Renal cortical epithelial cell (primary cell): ENCODE results near the gene PXDC1. TPM values are rescaled to one million over a fixed set of nuclear protein-coding genes. Genes with fewer than 3 reads are reported as not detected.

Experiments
- DNase-seq: peaks from one replicate; pipeline ENCODE4 v3.0.0-alpha.2; 2011; ENCODE audit warnings: low read depth
- total RNA-seq: library from RNA; depleted of rRNA; stranded (reverse); fragments of >200 nt; gene quantifications from 2 replicates; pipeline ENCODE4 v1.2.3, GENCODE V29; 2014

Gene PXDC1
- total RNA-seq, 1 donor from 2014 or later, result 29.0 TPM

GRCh38 chr6:3782876-3783832 lies 31.6 kb upstream of the PXDC1 start:
- DNase-seq, result no peak

GRCh38 chr6:3781504-3781903 lies 30.0 kb upstream of the PXDC1 start:
- no peak for DNase-seq

- no peak for DNase-seq
Measured at GRCh38 chr6:3779574-3779849, 28.0 kb upstream of the PXDC1 start.

- no peak for DNase-seq
Measured at GRCh38 chr6:3778701-3779573, 27.4 kb upstream of the PXDC1 start.

GRCh38 chr6:3777730-3778461 lies 26.4 kb upstream of the PXDC1 start:
- no peak for DNase-seq

- DNase-seq, result no peak
Measured at GRCh38 chr6:3776881-3777507, 25.5 kb upstream of the PXDC1 start.

GRCh38 chr6:3775847-3776246 lies 24.3 kb upstream of the PXDC1 start:
- DNase-seq, result no peak

GRCh38 chr6:3775386-3775785 lies 23.9 kb upstream of the PXDC1 start:
- no peak for DNase-seq

GRCh38 chr6:3773678-3774298 lies 22.3 kb upstream of the PXDC1 start:
- DNase-seq, result peak; percentile 82

GRCh38 chr6:3772127-3772999 lies 20.9 kb upstream of the PXDC1 start:
- DNase-seq, result peak; percentile 51

GRCh38 chr6:3771407-3772011 lies 20.0 kb upstream of the PXDC1 start:
- DNase-seq, result no peak

GRCh38 chr6:3770023-3770720 lies 18.7 kb upstream of the PXDC1 start:
- DNase-seq, result no peak

GRCh38 chr6:3769610-3770009 lies 18.1 kb upstream of the PXDC1 start:
- DNase-seq, result no peak

GRCh38 chr6:3768502-3768901 lies 17.0 kb upstream of the PXDC1 start:
- no peak for DNase-seq

- DNase-seq, result peak; percentile 94
Measured at GRCh38 chr6:3767483-3767882, 16.0 kb upstream of the PXDC1 start.

GRCh38 chr6:3766214-3766613 lies 14.7 kb upstream of the PXDC1 start:
- DNase-seq, result no peak

- DNase-seq, result no peak
Measured at GRCh38 chr6:3765415-3765814, 13.9 kb upstream of the PXDC1 start.

GRCh38 chr6:3764516-3765335 lies 13.2 kb upstream of the PXDC1 start:
- DNase-seq, result no peak
